Astrocyte (in vitro differentiated cells and primary cell): ENCODE results near the gene HOXB6. TPM values are rescaled to one million over a fixed set of nuclear protein-coding genes. Genes with fewer than 3 reads are reported as not detected.

Experiments
- DNase-seq: peaks from one replicate; pipeline ENCODE4 v3.0.0-alpha.2; 2010; ENCODE audit warnings: low read depth
- FAIRE-seq: peaks from 2 replicates; lab custom pipeline; 2011; peaks lifted over from hg19 to GRCh38; lab: Jason Lieb, UNC
- H2AFZ ChIP-seq: 2 replicates; pipeline ENCODE4 v1.6.0; 2012; ENCODE audit warnings: low read depth, low read length, inconsistent platforms
- H3K27ac ChIP-seq: 2 replicates; pipeline ENCODE4 v1.5.1; 2011; ENCODE audit warnings: low read depth, low read length, inconsistent platforms
- H3K27me3 ChIP-seq: 2 replicates; pipeline ENCODE4 v1.6.0; 2011; ENCODE audit warnings: low read length, inconsistent platforms; ENCODE audit not compliant: insufficient read depth
- H3K36me3 ChIP-seq: 2 replicates; pipeline ENCODE4 v1.5.1; 2011; ENCODE audit warnings: low read length, inconsistent platforms; ENCODE audit not compliant: insufficient read depth
- H3K4me1 ChIP-seq: 2 replicates; pipeline ENCODE4 v1.5.1; 2011; ENCODE audit warnings: low read length, inconsistent platforms; ENCODE audit not compliant: insufficient read depth
- H3K4me2 ChIP-seq: 2 replicates; pipeline ENCODE4 v1.6.0; 2012; ENCODE audit warnings: low read length, inconsistent platforms
- H3K4me3 ChIP-seq: 2 replicates; pipeline ENCODE4 v1.5.1; 2011; ENCODE audit warnings: low read depth, mild to moderate bottlenecking, low read length, inconsistent platforms; ENCODE audit not compliant: insufficient read depth
- H3K79me2 ChIP-seq: 2 replicates; pipeline ENCODE4 v1.6.0; 2012; ENCODE audit warnings: mild to moderate bottlenecking, low read length, inconsistent platforms; ENCODE audit not compliant: insufficient read depth
- H3K9ac ChIP-seq: 2 replicates; pipeline ENCODE4 v1.6.0; 2012; ENCODE audit warnings: mild to moderate bottlenecking, low read length, inconsistent platforms
- H3K9me3 ChIP-seq: 2 replicates; pipeline ENCODE4 v1.5.1; 2012; ENCODE audit warnings: low read depth, mild to moderate bottlenecking, low read length, inconsistent platforms; ENCODE audit not compliant: insufficient read depth
- H4K20me1 ChIP-seq: 2 replicates; pipeline ENCODE4 v1.6.0; 2012; ENCODE audit warnings: low read length, inconsistent platforms; ENCODE audit not compliant: insufficient read depth
- H3K27ac Mint-ChIP-seq: one replicate; pipeline ENCODE4 v1.8.0; 2021; ENCODE audit warnings: mild to moderate bottlenecking, mixed read lengths; ENCODE audit not compliant: unreplicated experiment
- H3K27me3 Mint-ChIP-seq: one replicate; pipeline ENCODE4 v1.8.0; 2021; ENCODE audit warnings: low read depth, mixed read lengths; ENCODE audit not compliant: unreplicated experiment
- H3K36me3 Mint-ChIP-seq: one replicate; pipeline ENCODE4 v1.8.0; 2021; ENCODE audit warnings: low read depth, mixed read lengths; ENCODE audit not compliant: unreplicated experiment
- H3K4me1 Mint-ChIP-seq: one replicate; pipeline ENCODE4 v1.8.0; 2021; ENCODE audit warnings: low read depth, mixed read lengths; ENCODE audit not compliant: unreplicated experiment
- H3K4me3 Mint-ChIP-seq: one replicate; pipeline ENCODE4 v1.8.0; 2021; ENCODE audit warnings: mild to moderate bottlenecking, moderate library complexity, mixed read lengths; ENCODE audit not compliant: unreplicated experiment
- H3K9me3 Mint-ChIP-seq: one replicate; pipeline ENCODE4 v1.8.0; 2021; ENCODE audit warnings: mild to moderate bottlenecking, mixed read lengths; ENCODE audit not compliant: unreplicated experiment
- EZH2 ChIP-seq: IDR thresholded peaks from 2 replicates; pipeline ENCODE4 v1.6.1; 2012; ENCODE audit warnings: mild to moderate bottlenecking, low read length, inconsistent platforms; ENCODE audit not compliant: insufficient read depth
- total RNA-seq: library from RNA; stranded (reverse); gene quantifications from 2 replicates; pipeline ENCODE4 v1.2.1, GENCODE V29; 2021
- TF ChIP-seq, protein P1 (sequence below): IDR thresholded peaks from 2 replicates; pipeline ENCODE4 v1.5.1; 2011; ENCODE audit warnings: low read depth, mild to moderate bottlenecking, inconsistent platforms, low read length, moderate library complexity; ENCODE audit not compliant: insufficient read depth

HOXB6 gene
- total RNA-seq, 1 donor from 2014 or later, result not detected

DNA sequence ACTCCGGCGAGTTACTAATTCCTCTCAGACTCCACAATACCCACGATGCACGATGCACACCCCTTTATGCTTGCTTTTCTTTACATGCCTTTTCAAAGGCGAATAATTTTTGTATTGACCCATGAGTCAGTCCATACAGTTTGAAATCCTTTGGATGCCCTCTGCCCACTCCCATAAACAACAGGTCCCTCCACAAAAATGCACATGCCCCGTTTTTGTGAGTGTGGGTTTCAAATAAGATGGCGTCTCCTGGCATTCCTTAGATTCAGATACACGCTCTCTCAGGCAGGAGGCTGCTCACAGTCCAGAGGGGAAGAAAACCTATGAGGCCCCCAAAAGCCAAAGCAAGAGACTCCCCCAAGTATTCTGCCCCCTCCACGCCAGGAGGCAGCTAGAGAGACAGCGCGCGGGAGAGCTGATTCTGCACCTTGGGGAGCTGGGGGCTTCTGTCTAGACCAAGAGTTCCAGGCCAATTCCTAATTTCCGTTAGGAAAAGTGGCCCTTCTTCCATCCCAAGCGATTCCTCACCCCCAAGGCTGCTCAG lies 40.9 kb upstream of the HOXB6 start:
- Histone ChIP-seq H3K4me1 (no peaks in the 10 kb centered on the region), H3K9me3 (peaks cover 10% of the 10 kb centered on the region), H3K79me2 (no peaks in the 10 kb centered on the region), H3K9ac (no peak overlapping the region), H3K27me3 (peaks cover 78% of the 10 kb centered on the region), H2AFZ (no peak overlapping the region), H3K36me3 (no peaks in the 10 kb centered on the region), H4K20me1 (no peaks in the 10 kb centered on the region), H3K4me2 (no peak overlapping the region), H3K27ac (no peak overlapping the region), H3K4me3 (no peak overlapping the region)
- no peaks in the 10 kb centered on the region for H3K4me1 Mint-ChIP-seq
- peaks cover 88% of the 10 kb centered on the region for H3K27me3 Mint-ChIP-seq
- no peak for DNase-seq
- H3K27ac Mint-ChIP-seq, result no peak overlapping the region
- H3K4me3 Mint-ChIP-seq, result no peak overlapping the region
- TF ChIP-seq, protein P1, sequence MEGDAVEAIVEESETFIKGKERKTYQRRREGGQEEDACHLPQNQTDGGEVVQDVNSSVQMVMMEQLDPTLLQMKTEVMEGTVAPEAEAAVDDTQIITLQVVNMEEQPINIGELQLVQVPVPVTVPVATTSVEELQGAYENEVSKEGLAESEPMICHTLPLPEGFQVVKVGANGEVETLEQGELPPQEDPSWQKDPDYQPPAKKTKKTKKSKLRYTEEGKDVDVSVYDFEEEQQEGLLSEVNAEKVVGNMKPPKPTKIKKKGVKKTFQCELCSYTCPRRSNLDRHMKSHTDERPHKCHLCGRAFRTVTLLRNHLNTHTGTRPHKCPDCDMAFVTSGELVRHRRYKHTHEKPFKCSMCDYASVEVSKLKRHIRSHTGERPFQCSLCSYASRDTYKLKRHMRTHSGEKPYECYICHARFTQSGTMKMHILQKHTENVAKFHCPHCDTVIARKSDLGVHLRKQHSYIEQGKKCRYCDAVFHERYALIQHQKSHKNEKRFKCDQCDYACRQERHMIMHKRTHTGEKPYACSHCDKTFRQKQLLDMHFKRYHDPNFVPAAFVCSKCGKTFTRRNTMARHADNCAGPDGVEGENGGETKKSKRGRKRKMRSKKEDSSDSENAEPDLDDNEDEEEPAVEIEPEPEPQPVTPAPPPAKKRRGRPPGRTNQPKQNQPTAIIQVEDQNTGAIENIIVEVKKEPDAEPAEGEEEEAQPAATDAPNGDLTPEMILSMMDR, result no peak
- no peak for TF ChIP-seq EZH2
- no peak for FAIRE-seq
- H3K36me3 Mint-ChIP-seq, result peaks cover 4% of the 10 kb centered on the region
- H3K9me3 Mint-ChIP-seq, result peaks cover 15% of the 10 kb centered on the region

DNA sequence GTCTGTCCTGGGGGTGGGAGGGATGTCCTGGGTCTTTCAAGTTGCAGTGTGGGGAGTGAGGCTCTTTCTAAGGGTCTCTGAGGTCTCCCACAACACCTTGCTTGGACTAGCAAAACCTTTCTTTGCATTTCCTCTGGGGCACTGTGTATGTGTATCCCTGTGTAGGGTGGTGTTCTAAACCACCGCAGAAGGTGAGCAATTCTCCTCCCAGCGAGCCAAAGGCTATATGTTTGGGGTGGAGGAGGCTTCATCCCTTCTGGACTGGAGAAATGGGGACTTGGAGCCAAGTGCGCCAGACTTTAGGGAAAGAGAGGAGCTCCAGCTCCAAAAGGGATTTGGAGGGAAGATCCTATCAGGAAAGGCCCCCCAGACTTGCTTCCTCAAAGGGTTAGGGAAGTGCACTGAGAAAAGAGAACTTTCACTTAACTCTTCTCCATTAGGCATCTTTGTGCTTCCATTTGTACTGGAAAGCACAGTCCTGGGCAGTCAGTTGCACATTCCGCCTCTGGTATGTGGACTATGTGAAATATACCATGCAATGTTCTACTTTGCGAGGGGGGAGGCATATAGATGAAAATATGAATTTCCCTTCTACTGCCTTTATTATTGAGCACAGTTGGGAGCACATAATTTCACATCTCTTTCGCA lies 40.2 kb upstream of the HOXB6 start:
- peaks cover 16% of the 10 kb centered on the region for H3K9me3 Mint-ChIP-seq
- FAIRE-seq (no peak), DNase-seq (no peak)
- Histone ChIP-seq H4K20me1 (no peaks in the 10 kb centered on the region), H3K9me3 (peaks cover 10% of the 10 kb centered on the region), H3K4me1 (no peaks in the 10 kb centered on the region), H3K27ac (no peak overlapping the region), H3K27me3 (peaks cover 85% of the 10 kb centered on the region), H3K79me2 (no peaks in the 10 kb centered on the region), H3K4me2 (no peak overlapping the region), H3K9ac (no peak overlapping the region), H2AFZ (no peak overlapping the region), H3K36me3 (no peaks in the 10 kb centered on the region), H3K4me3 (no peak overlapping the region)
- no peak overlapping the region for H3K4me3 Mint-ChIP-seq
- no peaks in the 10 kb centered on the region for H3K4me1 Mint-ChIP-seq
- no peak overlapping the region for H3K27ac Mint-ChIP-seq
- TF ChIP-seq, protein P1, result no peak
- no peak for TF ChIP-seq EZH2
- peaks cover 89% of the 10 kb centered on the region for H3K27me3 Mint-ChIP-seq
- peaks cover 4% of the 10 kb centered on the region for H3K36me3 Mint-ChIP-seq

DNA sequence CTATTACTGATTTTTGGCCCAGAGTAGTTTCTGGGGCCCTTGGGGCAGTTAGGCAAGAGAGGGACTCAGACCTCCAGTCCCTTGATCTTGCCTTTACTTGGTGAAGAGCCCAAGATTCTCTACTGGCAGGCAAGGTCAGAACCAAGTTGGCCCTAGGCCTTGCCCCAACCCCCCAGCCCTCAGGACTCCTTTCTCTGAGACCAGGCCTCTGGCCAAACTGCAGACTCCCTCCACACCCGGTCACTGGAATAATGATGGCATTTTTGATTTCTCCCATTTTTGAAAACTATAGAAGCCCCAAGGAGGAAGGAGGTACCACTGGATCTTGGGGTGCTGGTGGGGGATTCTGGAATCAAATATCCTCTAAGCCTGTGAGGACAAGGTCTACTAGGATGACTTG lies 39.4 kb upstream of the HOXB6 start:
- Mint-ChIP-seq H3K27ac (no peak overlapping the region), H3K27me3 (peaks cover 90% of the 10 kb centered on the region), H3K4me3 (no peak overlapping the region), H3K4me1 (no peaks in the 10 kb centered on the region), H3K9me3 (peaks cover 16% of the 10 kb centered on the region), H3K36me3 (peaks cover 4% of the 10 kb centered on the region)
- no peak overlapping the region for H2AFZ ChIP-seq
- no peak overlapping the region for H3K4me3 ChIP-seq
- no peaks in the 10 kb centered on the region for H3K4me1 ChIP-seq
- H3K27me3 ChIP-seq, result peaks cover 89% of the 10 kb centered on the region
- TF ChIP-seq, protein P1, result no peak
- TF ChIP-seq EZH2, result no peak
- no peak for FAIRE-seq
- no peak for DNase-seq
- no peaks in the 10 kb centered on the region for H4K20me1 ChIP-seq
- H3K36me3 ChIP-seq, result no peaks in the 10 kb centered on the region
- no peak overlapping the region for H3K27ac ChIP-seq
- H3K9me3 ChIP-seq, result peaks cover 10% of the 10 kb centered on the region
- H3K4me2 ChIP-seq, result no peak overlapping the region
- no peak overlapping the region for H3K9ac ChIP-seq
- H3K79me2 ChIP-seq, result no peaks in the 10 kb centered on the region
